ENCODE results near the gene FBXO48. TPM values are rescaled to one million over a fixed set of nuclear protein-coding genes. Genes with fewer than 3 reads are reported as not detected.

The FBXO48 gene, protein sequence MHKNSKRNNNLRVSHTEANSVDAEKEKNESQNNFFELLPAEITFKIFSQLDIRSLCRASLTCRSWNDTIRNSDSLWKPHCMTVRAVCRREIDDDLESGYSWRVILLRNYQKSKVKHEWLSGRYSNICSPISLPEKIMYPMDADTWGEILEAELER
- 1 to 10 TPM in 4 of 6 experiments, under 1 TPM in 2; 0.82 to 1.5 (median 1.2) TPM for total RNA-seq
- long read RNA-seq, partial matches to known transcripts, result 2 of 3 reads
- long read RNA-seq, other reads (novel, unspliced or antisense), result 1 of 3 reads

- H3K27ac ChIP-seq, result peak within 1 kb of the TSS; percentile 66 to 91 (median 72)
- no peaks in the 10 kb centered on the region for H3K27me3 ChIP-seq
- H3K4me3 ChIP-seq, result peak within 1 kb of the TSS; percentile 69 to 84 (median 84)
- TF ChIP-seq POLR2A (IDR thresholded peaks at IDR 0.05), result peak; percentile 75
- TF ChIP-seq, protein P1, sequence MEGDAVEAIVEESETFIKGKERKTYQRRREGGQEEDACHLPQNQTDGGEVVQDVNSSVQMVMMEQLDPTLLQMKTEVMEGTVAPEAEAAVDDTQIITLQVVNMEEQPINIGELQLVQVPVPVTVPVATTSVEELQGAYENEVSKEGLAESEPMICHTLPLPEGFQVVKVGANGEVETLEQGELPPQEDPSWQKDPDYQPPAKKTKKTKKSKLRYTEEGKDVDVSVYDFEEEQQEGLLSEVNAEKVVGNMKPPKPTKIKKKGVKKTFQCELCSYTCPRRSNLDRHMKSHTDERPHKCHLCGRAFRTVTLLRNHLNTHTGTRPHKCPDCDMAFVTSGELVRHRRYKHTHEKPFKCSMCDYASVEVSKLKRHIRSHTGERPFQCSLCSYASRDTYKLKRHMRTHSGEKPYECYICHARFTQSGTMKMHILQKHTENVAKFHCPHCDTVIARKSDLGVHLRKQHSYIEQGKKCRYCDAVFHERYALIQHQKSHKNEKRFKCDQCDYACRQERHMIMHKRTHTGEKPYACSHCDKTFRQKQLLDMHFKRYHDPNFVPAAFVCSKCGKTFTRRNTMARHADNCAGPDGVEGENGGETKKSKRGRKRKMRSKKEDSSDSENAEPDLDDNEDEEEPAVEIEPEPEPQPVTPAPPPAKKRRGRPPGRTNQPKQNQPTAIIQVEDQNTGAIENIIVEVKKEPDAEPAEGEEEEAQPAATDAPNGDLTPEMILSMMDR (IDR thresholded peaks at IDR 0.05), result no peak
- intact Hi-C loops (cut with DNase I), result loop anchor here (10.0 kb wide), 2 partner anchors 247 to 457 kb away; no protein-coding TSS in a partner anchor
- DNase-seq (peak; percentile 95 to 98 (median 98)), ATAC-seq (peak; percentile 95 to 98 (median 97))
- H3K36me3 ChIP-seq, result no peaks in the 10 kb centered on the region
- WGBS (ENCODE audit: insufficient coverage, low coverage, low lambda C conversion rate, missing lambda C conversion rate), result under 1% methylated on average over 41 of the region's 82 CpGs
- peaks cover 0 to 14% (median 0%) of the 10 kb centered on the region in 4 donors for H3K4me1 ChIP-seq
- H3K9me3 ChIP-seq, result no peaks in the 10 kb centered on the region
These were observed at the start of gene FBXO48, which contains the start of gene APLF for GRCh38 chr2:68467077-68467960. Gene FBXO48 (minus strand): TSS chr2:68467294. CDS start chr2:68465145, 2,149 bp downstream. Gene APLF (plus strand): TSS chr2:68467585. CDS start chr2:68467732, 147 bp downstream.

DNA sequence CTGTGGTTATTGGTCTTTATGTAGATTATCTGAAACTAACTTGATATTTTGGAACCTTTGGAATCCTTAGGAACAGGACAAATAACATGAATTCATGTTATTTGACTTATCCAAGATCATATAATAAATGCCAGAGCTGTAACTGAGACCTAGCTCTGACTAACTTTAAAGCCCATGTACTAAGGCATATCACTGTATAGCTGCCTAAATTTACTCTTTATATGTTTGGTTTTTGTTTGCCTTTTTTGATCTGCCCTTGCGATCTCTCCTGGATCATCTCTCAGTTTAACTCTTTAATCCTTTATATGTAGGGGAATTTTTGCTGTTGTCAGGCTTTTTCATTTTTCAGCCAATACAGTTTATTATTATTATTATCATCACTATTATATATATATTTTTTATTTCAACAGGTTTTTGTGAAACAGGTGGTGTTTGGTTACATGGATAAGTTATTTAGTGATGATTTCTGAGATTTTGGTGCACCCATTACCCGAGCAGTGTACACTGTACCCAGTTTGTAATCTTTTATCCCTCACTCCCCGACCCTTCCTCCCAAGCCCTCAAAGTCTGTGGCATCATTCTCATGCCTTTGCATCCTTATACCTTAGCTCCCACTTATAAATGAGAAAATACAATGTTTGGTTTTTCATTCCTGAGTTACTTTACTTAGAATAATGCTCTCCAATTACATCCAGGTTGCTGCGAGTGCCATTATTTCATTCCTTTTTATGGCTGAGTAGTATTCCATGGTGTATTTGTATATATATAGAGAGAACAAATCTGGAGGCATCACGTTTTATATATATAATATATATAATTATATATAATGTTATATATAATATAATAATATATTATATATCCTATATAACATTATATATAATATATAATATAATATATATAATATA, 49.2 kb upstream of the FBXO48 start:
- H3K4me1 ChIP-seq, result peaks cover 0 to 12% (median 5%) of the 10 kb centered on the region in 4 donors
- H3K36me3 ChIP-seq, result no peaks in the 10 kb centered on the region
- TF ChIP-seq, protein P1 (IDR thresholded peaks at IDR 0.05), result no peak
- TF ChIP-seq POLR2A (IDR thresholded peaks at IDR 0.05), result no peak
- ATAC-seq (no peak), DNase-seq (no peak)
- intact Hi-C loops (cut with DNase I), result no loop called here
- no peak overlapping the region for H3K4me3 ChIP-seq
- no peaks in the 10 kb centered on the region for H3K27me3 ChIP-seq
- H3K9me3 ChIP-seq, result no peaks in the 10 kb centered on the region
- no peak overlapping the region for H3K27ac ChIP-seq
- WGBS (ENCODE audit: insufficient coverage, low coverage, low lambda C conversion rate, missing lambda C conversion rate), result 88% methylated on average over 5 of the region's 5 CpGs

GRCh38 chr2:68514316-68514929, 47.3 kb upstream of the FBXO48 start:
- H3K36me3 ChIP-seq, result no peaks in the 10 kb centered on the region
- DNase-seq (peak in 1 of 3 donors; percentile 61), ATAC-seq (peak; percentile 68 to 94 (median 90))
- no peak overlapping the region for H3K4me3 ChIP-seq
- peaks cover 0 to 12% (median 5%) of the 10 kb centered on the region in 4 donors for H3K4me1 ChIP-seq
- 35% methylated on average over 2 of the region's 2 CpGs for WGBS (ENCODE audit: insufficient coverage, low coverage, low lambda C conversion rate, missing lambda C conversion rate)
- no peaks in the 10 kb centered on the region for H3K9me3 ChIP-seq
- intact Hi-C loops (cut with DNase I), result no loop called here
- peak overlapping the region in 2 of 3 donors; percentile 46 for H3K27ac ChIP-seq
- TF ChIP-seq, protein P1 (IDR thresholded peaks at IDR 0.05), result no peak
- peak; percentile 15 for TF ChIP-seq POLR2A (IDR thresholded peaks at IDR 0.05)
- no peaks in the 10 kb centered on the region for H3K27me3 ChIP-seq

All from right lobe of liver (tissue), 6 donors.